ENCODE results near the gene AK5. TPM values are rescaled to one million over a fixed set of nuclear protein-coding genes. Genes with fewer than 3 reads are reported as not detected.

The AK5 gene
- total and polyA plus RNA-seq, 2 of the 13 experiments (the other 11 are each of a cell fraction or from before 2014, with no cell fraction given) = not detected

- POLR2A ChIA-PET = no interaction called here
- H2AFZ ChIP-seq (ENCODE audit: low read length) = no peak overlapping the region
- ATAC-seq (no peak), DNase-seq (ENCODE audit: low spot score) (no peak), FAIRE-seq (no peak)
- no peak overlapping the region for H3K4me3 ChIP-seq (replicated peaks in 1 of 3; ENCODE audit: insufficient read depth in 1 of 3, low read depth in 2 of 3, low read length in 3 of 3)
- no peaks in the 10 kb centered on the region for H4K20me1 ChIP-seq (ENCODE audit: insufficient read depth, low read length)
- no peak overlapping the region for H3K9ac ChIP-seq (ENCODE audit: insufficient read depth, low read depth, low read length)
- TF ChIP-seq FOXJ3 (CRISPR knock-in tag; IDR thresholded peaks at IDR 0.05; ENCODE audit: borderline replicate concordance) (no peak), ZNF841 (CRISPR knock-in tag; IDR thresholded peaks at IDR 0.05; ENCODE audit: borderline replicate concordance) (no peak), MYC (CRISPR knock-in tag; IDR thresholded peaks at IDR 0.05; ENCODE audit: borderline replicate concordance) (no peak), ATAD3A (CRISPR knock-in tag; IDR thresholded peaks at IDR 0.05) (no peak), ZSCAN12 (CRISPR knock-in tag; IDR thresholded peaks at IDR 0.05) (no peak), ZNF383 (CRISPR knock-in tag; IDR thresholded peaks at IDR 0.05; ENCODE audit: borderline replicate concordance) (no peak), RFX1 (IDR thresholded peaks at IDR 0.05) (no peak), CREB3 (CRISPR knock-in tag; IDR thresholded peaks at IDR 0.05) (no peak), ZNF354B (CRISPR knock-in tag; IDR thresholded peaks at IDR 0.05) (no peak)
- TF ChIP-seq, protein P1, sequence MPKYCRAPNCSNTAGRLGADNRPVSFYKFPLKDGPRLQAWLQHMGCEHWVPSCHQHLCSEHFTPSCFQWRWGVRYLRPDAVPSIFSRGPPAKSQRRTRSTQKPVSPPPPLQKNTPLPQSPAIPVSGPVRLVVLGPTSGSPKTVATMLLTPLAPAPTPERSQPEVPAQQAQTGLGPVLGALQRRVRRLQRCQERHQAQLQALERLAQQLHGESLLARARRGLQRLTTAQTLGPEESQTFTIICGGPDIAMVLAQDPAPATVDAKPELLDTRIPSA (CRISPR knock-in tag; IDR thresholded peaks at IDR 0.05; ENCODE audit: borderline replicate concordance) = no peak
- WGBS (ENCODE audit: low lambda C conversion rate) = 27% methylated on average over 3 of the region's 3 CpGs
- BruUV-seq (replicated peaks) = no TSS peak
- no peaks in the 10 kb centered on the region for H3K9me3 ChIP-seq (ENCODE audit: low read length)
- peaks cover 0 to under 1% of the 10 kb centered on the region in 2 experiments; a peak in 1 of 5 replicates for H3K27me3 ChIP-seq (ENCODE audit: control insufficient read depth in 1 of 2, insufficient read depth in 2 of 2, low read length in 2 of 2)
- H3K27ac ChIP-seq (ENCODE audit: extremely low read length, insufficient read depth, low read length) = no peak overlapping the region
- intact Hi-C loops (cut with micrococcal nuclease; ENCODE audit: unreplicated experiment) (no loop called here), in situ Hi-C loops (cut with HindIII; ENCODE audit: extremely low pct_ligation_motif_present, low pct_unique_long_range_greater_than_20kb) (no loop called here)
- H3K36me3 ChIP-seq (replicated peaks in 1 of 2; ENCODE audit: control insufficient read depth in 1 of 2, insufficient read depth in 2 of 2, low read length in 2 of 2) = no peaks in the 10 kb centered on the region
- H3K4me1 ChIP-seq (ENCODE audit: insufficient read depth, low read length) = peaks cover 20% of the 10 kb centered on the region
- no peak overlapping the region for H3K4me2 ChIP-seq (ENCODE audit: low read depth, low read length)
- CTCF ChIA-PET (ENCODE audit: low intra/inter-chr PET ratio, low total read pairs) = no interaction called here
- no peaks in the 10 kb centered on the region for H3K79me2 ChIP-seq (ENCODE audit: insufficient read depth, low read length)
These were observed 261.1 kb downstream of the AK5 start for GRCh38 chr1:77542813-77543420.
